ENCODE results near the gene CLCNKA.

CLCNKA gene

DNA sequence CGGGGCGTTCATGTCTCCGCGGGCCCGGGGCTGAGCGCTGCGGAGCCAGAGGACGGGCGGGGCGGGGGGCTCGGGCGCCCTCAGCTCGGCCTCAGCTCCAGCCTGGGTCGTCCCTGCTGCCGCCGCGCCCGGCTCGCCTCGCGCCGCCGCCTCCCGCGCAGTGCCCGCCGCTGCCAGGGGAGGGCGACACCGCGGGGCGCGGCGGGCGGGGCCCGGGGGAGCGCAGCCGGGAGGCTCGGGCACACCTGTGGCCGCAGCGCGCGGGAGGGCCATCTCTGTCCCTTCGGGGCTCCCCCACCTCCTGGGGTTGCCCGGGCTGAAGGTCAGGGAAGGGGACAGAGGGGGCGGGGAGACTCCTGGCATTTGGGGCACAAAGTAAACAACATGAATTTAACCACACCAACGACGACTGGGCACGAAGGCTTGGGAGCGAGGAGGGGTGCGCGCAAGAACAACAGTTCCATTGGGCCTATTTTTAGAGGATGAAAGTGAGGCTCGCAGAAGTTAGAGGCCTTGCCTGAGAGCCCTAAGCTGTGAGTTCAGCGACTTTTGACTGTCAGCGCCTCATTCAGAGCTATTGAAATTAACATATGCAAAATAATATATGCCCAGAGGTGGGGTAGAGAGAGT, 51.8 kb downstream of the CLCNKA start, which contains the start of gene FAM131C:
TSS of gene FAM131C (minus strand) at position 162 of the 630 bp plus-strand sequence. CDS start 209 bp downstream, outside the sequence.
- TF ChIP-seq, protein P1, sequence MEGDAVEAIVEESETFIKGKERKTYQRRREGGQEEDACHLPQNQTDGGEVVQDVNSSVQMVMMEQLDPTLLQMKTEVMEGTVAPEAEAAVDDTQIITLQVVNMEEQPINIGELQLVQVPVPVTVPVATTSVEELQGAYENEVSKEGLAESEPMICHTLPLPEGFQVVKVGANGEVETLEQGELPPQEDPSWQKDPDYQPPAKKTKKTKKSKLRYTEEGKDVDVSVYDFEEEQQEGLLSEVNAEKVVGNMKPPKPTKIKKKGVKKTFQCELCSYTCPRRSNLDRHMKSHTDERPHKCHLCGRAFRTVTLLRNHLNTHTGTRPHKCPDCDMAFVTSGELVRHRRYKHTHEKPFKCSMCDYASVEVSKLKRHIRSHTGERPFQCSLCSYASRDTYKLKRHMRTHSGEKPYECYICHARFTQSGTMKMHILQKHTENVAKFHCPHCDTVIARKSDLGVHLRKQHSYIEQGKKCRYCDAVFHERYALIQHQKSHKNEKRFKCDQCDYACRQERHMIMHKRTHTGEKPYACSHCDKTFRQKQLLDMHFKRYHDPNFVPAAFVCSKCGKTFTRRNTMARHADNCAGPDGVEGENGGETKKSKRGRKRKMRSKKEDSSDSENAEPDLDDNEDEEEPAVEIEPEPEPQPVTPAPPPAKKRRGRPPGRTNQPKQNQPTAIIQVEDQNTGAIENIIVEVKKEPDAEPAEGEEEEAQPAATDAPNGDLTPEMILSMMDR (IDR thresholded peaks at IDR 0.05; ENCODE audit: low read depth, low read length, missing control alignments): peak; percentile 15
- DNase-seq (ENCODE audit: extremely low read depth, low read depth): no peak
- H3K4me3 ChIP-seq (replicated peaks; ENCODE audit: low read depth, low read length): peak within 1 kb of the TSS; percentile 39

DNA sequence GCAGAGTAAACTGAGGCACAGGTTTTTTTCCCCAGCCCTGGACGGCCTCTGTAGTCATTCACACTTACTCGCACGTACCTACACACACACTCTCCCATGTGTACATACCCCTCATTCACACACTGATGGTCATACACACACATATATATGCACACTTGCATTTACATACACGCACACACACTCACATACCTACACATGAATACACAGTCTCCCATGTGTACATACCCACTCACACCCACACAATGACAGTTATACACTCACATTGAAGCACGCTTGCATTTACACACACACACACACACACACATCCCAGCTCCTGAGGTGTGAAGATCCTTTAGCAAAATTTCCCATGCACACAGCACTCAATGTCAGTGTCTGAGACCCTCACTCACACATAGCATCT, 52.4 kb downstream of the CLCNKA start:
- TF ChIP-seq, protein P1 (IDR thresholded peaks at IDR 0.05; ENCODE audit: low read depth, low read length, missing control alignments): no peak
- DNase-seq (ENCODE audit: extremely low read depth, low read depth): no peak
- H3K4me3 ChIP-seq (replicated peaks; ENCODE audit: low read depth, low read length): no peak overlapping the region

DNA sequence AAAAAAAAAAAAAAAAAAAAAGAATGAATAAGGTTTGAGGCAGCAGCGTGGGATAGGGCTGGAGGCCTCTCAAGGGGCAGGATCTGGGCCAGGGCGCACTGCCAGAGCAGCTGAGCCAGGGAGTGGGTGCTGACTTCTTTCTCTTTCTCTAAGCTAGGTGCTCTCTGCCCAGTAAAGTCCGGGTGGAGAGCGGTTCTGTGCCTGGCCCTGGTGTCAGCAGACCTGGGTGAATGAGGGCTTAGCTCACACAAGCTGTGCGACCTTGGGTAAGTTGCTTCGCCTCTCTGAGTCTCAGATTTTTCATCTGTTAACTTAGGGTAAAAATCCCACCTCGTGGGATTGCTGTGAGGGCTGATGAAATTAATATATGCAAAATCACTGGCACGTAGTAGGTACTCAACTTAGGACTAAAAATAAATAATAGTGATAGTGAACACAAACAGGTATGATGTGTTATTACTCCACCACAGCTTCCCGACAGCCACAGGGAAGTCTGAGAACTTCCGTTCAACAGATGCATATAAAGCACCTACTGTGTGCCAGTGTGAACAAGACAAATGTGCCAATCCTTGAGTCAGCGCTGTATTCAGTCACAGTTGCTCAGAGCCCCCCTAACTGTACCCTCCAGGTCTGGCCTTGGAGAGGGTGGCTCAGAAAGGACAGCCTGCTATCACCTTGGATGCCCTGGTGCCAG, 53.6 kb downstream of the CLCNKA start:
- DNase-seq (ENCODE audit: extremely low read depth, low read depth): no peak
- no peak overlapping the region for H3K4me3 ChIP-seq (replicated peaks; ENCODE audit: low read depth, low read length)
- TF ChIP-seq, protein P1 (IDR thresholded peaks at IDR 0.05; ENCODE audit: low read depth, low read length, missing control alignments): no peak

DNA sequence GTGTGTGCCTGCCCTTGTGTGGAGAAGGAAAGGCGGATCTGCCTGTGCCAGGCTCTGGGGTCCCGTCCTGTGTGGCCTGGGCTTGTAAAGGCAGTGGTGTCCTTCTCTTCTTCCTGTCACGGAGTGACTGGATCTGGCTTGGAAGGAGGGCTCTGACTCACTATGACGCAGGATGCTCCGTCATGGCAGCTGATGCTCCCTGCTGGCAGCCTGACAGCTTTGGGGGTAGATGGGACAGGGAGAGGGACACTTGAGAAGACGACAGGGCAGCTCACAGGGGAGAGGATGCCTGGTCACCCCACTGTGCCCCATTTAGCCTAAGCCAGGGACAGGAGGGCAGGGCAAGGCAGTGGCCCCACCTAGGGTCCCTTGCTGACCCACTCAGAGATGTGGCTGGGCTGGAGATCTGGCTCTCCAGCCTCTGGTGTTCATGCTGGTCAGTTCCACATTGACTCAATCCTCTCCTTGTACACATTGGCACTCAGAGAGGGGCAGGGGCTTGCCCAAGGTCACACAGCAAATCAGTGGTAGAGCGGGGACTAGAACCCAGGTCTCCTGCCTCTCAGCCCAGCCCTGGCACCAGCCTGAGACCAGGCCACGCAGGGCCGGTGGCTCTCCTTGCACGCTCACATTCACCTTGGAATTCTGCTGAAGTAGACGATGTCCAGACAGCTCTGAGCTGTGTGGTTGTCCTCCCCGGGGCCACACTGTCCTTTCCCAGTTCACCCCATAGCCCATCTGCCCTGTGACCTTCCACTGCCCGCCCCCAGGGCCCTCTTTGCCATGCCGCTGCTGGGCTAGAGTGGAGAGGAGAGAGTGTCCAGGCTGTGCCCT, 54.4 kb downstream of the CLCNKA start:
- H3K4me3 ChIP-seq (replicated peaks; ENCODE audit: low read depth, low read length): no peak overlapping the region
- peak; percentile 69 for DNase-seq (ENCODE audit: extremely low read depth, low read depth)
- TF ChIP-seq, protein P1 (IDR thresholded peaks at IDR 0.05; ENCODE audit: low read depth, low read length, missing control alignments): no peak

DNA sequence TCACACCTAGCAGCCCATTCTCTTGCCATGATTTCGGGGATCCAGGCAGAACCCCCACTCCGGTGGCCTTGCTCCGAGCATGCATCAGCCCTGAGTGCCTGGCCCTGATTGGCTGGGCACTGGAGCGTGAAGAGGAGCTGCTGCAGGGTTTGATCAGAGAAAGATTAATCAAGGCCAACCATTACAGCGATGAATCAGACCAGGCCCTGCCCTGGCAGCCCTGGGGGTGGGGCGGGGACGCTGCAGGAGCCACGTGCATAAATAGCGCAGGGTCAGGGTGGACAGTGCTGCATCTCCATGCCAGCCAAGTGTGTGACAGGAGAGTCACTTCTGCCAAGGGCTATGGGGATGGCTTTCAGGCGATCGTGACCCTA, 55.0 kb downstream of the CLCNKA start:
- TF ChIP-seq, protein P1 (IDR thresholded peaks at IDR 0.05; ENCODE audit: low read depth, low read length, missing control alignments): no peak
- H3K4me3 ChIP-seq (replicated peaks; ENCODE audit: low read depth, low read length): no peak overlapping the region
- DNase-seq (ENCODE audit: extremely low read depth, low read depth): no peak

DNA sequence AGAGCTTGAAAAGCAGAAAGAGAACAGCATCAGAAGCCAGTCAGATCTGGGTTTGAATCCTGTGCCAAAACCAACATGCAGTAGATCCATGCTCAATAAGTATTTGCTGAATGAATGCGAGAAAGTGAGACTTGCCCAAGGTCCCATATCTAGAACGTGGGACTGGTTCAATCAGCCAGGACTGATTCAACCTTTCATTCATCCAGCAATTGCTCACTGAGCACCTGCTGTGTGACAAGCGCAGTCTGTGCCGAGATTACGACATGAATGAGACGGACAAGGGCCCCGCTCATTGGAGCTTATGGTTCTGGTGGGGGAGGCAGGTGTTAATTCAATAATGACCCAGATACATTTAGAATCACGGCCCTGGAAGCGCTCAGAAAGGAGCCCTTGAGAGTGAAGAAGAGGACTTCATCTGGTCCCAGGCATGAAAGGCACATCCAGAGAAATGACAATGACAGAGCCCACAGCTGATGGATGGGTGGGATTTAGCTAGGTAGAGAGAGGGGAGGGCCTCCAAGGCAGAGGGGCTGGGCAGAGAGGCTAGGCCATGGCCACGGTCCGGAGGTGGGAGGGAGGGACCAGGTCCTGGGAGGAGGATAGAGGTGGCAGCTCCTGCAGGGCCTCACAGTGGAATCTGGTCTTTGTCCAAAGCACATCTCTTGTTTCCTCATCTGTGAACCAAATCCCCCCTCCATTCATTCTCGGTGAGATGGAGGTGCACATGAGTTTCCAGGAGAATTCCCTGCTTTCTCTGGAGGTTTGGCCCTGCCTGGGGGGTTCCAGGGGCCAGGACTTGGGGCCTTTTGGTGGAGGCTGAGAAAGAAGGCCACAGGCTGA, 55.8 kb downstream of the CLCNKA start:
- TF ChIP-seq, protein P1 (IDR thresholded peaks at IDR 0.05; ENCODE audit: low read depth, low read length, missing control alignments): no peak
- DNase-seq (ENCODE audit: extremely low read depth, low read depth): no peak
- H3K4me3 ChIP-seq (replicated peaks; ENCODE audit: low read depth, low read length): no peak overlapping the region
